Measurements from ENCODE around the gene BCL2L12. TPM values are rescaled to one million over a fixed set of nuclear protein-coding genes. Genes with fewer than 3 reads are reported as not detected.
"Not testable (repeated sequence)": the region's sequence is repeated elsewhere in the genome, so short reads cannot be mapped to it uniquely, and the experiment has no call there.

BCL2L12 gene
- total and polyA plus RNA-seq, 9 donors = 6.7 to 21.0 (median 15.6) TPM

- no peaks in the 10 kb centered on the region for H3K36me3 ChIP-seq
- TF ChIP-seq POLR2A (IDR thresholded peaks at IDR 0.05) (no peak), EP300 (IDR thresholded peaks at IDR 0.05) (no peak), CTCF (IDR thresholded peaks at IDR 0.05) (no peak)
- H3K27me3 ChIP-seq = no peaks in the 10 kb centered on the region
- no peaks in the 10 kb centered on the region for H3K9me3 ChIP-seq
- H3K4me3 ChIP-seq = no peak overlapping the region
- 52 to 60% (median 54%) methylated on average over 6 of the region's 6 CpGs for WGBS, 3 donors
- peaks cover 6% of the 10 kb centered on the region for H3K4me1 ChIP-seq (ENCODE audit: insufficient read depth)
- intact Hi-C loops (cut with DNase I) = no loop called here
- peak overlapping the region in 1 of 2 donors; percentile 91 for H3K27ac ChIP-seq
- no peak for DNase-seq
These were observed 53.3 kb downstream of the BCL2L12 start for GRCh38 chr19:49718991-49719390.

- H3K27ac ChIP-seq; H3K4me3 ChIP-seq; H3K36me3 ChIP-seq; intact Hi-C loops (cut with DNase I); H3K4me1 ChIP-seq (ENCODE audit: insufficient read depth); H3K9me3 ChIP-seq; H3K27me3 ChIP-seq: not testable (repeated sequence)
- 67 to 71% (median 67%) methylated on average over 22 of the region's 22 CpGs for WGBS, 3 donors
- peak in 2 of 5 donors; percentile 33 to 40 for DNase-seq
These were observed 53.7 kb downstream of the BCL2L12 start for GRCh38 chr19:49719420-49719819.

Small RNAs within 50 kb of the gene (microRNA-seq; reads per million reads assigned to microRNA genes)
- 0 reads per million in 3 donors for gene MIR5088

Small RNAs within 50 kb of the gene (small RNA-seq; reads per million reads assigned to genes)
- not detected for gene MIR5088

Other genes starting within 250 kb of the BCL2L12 start
- gene PTH2, start 242.5 kb upstream of the BCL2L12 start, total RNA-seq = not detected
- not detected for gene PTH2, start 242.5 kb upstream of the BCL2L12 start, polyA plus RNA-seq
- not detected for gene GFY, start 240.5 kb upstream of the BCL2L12 start, total RNA-seq
- not detected for gene GFY, start 240.5 kb upstream of the BCL2L12 start, polyA plus RNA-seq
- under 1 TPM in 5 of 7 donors, not detected in 2; 0.15 to 0.57 (median 0.17) TPM for gene SLC17A7, start 224.4 kb upstream of the BCL2L12 start, total RNA-seq
- 1 to 10 TPM in 1 of 2 donors, under 1 TPM in 1; 0.19 to 2.5 TPM for gene SLC17A7, start 224.4 kb upstream of the BCL2L12 start, polyA plus RNA-seq
- gene PIH1D1, start 214.1 kb upstream of the BCL2L12 start, total RNA-seq = 10 to 100 TPM; 42.6 to 69.4 (median 58.5) TPM
- gene PIH1D1, start 214.1 kb upstream of the BCL2L12 start, polyA plus RNA-seq = 10 to 100 TPM; 28.6 to 63.5 TPM
- 10 to 100 TPM; 15.8 to 24.2 (median 20.2) TPM for gene ALDH16A1, start 212.7 kb upstream of the BCL2L12 start, total RNA-seq
- 10 to 100 TPM in 1 of 2 donors, under 1 TPM in 1; 0.93 to 22.5 TPM for gene ALDH16A1, start 212.7 kb upstream of the BCL2L12 start, polyA plus RNA-seq
- 10 to 100 TPM in 5 of 7 donors, 1 to 10 TPM in 2; 5.1 to 15.2 (median 12.2) TPM for gene FLT3LG, start 191.7 kb upstream of the BCL2L12 start, total RNA-seq
- gene FLT3LG, start 191.7 kb upstream of the BCL2L12 start, polyA plus RNA-seq = 10 to 100 TPM in 1 of 2 donors, 1 to 10 TPM in 1; 3.9 to 15.3 TPM
- 1,000 to 10,000 TPM; 4,998 to 9,736 (median 6,664) TPM for gene RPL13A, start 178.3 kb upstream of the BCL2L12 start, total RNA-seq
- 1,000 to 10,000 TPM; 3,682 to 6,907 TPM for gene RPL13A, start 178.3 kb upstream of the BCL2L12 start, polyA plus RNA-seq
- over 10,000 TPM in 2 of 7 donors, 1,000 to 10,000 TPM in 5; 2,881 to 13,366 (median 4,211) TPM for gene RPS11, start 169.5 kb upstream of the BCL2L12 start, total RNA-seq
- 1,000 to 10,000 TPM; 8,754 to 9,572 TPM for gene RPS11, start 169.5 kb upstream of the BCL2L12 start, polyA plus RNA-seq
- gene FCGRT, start 153.3 kb upstream of the BCL2L12 start, total RNA-seq = 100 to 1,000 TPM; 158 to 247 (median 238) TPM
- 100 to 1,000 TPM; 180 to 295 TPM for gene FCGRT, start 153.3 kb upstream of the BCL2L12 start, polyA plus RNA-seq
- 10 to 100 TPM; 26.4 to 54.8 (median 37.8) TPM for gene RCN3, start 137.9 kb upstream of the BCL2L12 start, total RNA-seq
- gene RCN3, start 137.9 kb upstream of the BCL2L12 start, polyA plus RNA-seq = 10 to 100 TPM; 13.6 to 37.5 TPM
- gene NOSIP, start 85.4 kb upstream of the BCL2L12 start, total RNA-seq = 10 to 100 TPM; 44.8 to 70.1 (median 58.7) TPM
- gene NOSIP, start 85.4 kb upstream of the BCL2L12 start, polyA plus RNA-seq = 10 to 100 TPM; 31.0 to 65.0 TPM
- 1 to 10 TPM in 3 of 7 donors, under 1 TPM in 1, not detected in 3; 0.77 to 4.0 (median 1.6) TPM for gene PRRG2, start 84.6 kb upstream of the BCL2L12 start, total RNA-seq
- gene PRRG2, start 84.6 kb upstream of the BCL2L12 start, polyA plus RNA-seq = under 1 TPM; 0.65 to 0.75 TPM
- gene PRR12, start 74.8 kb upstream of the BCL2L12 start, total RNA-seq = 10 to 100 TPM in 5 of 7 donors, 1 to 10 TPM in 2; 8.1 to 44.1 (median 31.8) TPM
- gene PRR12, start 74.8 kb upstream of the BCL2L12 start, polyA plus RNA-seq = 10 to 100 TPM in 1 of 2 donors, 1 to 10 TPM in 1; 2.8 to 22.8 TPM
- 10 to 100 TPM; 28.7 to 62.8 (median 37.6) TPM for gene RRAS, start 25.8 kb upstream of the BCL2L12 start, total RNA-seq
- gene RRAS, start 25.8 kb upstream of the BCL2L12 start, polyA plus RNA-seq = 10 to 100 TPM; 24.2 to 63.4 TPM
- gene SCAF1, start 23.7 kb upstream of the BCL2L12 start, total RNA-seq = 10 to 100 TPM; 14.9 to 94.6 (median 68.8) TPM
- gene SCAF1, start 23.7 kb upstream of the BCL2L12 start, polyA plus RNA-seq = 10 to 100 TPM in 1 of 2 donors, 1 to 10 TPM in 1; 3.3 to 29.1 TPM
- gene IRF3, start 76 bp upstream of the BCL2L12 start, total RNA-seq = 10 to 100 TPM; 46.1 to 89.0 (median 69.5) TPM
- 10 to 100 TPM; 24.2 to 76.9 TPM for gene IRF3, start 76 bp upstream of the BCL2L12 start, polyA plus RNA-seq
- gene PRMT1, start 11.3 kb downstream of the BCL2L12 start, total RNA-seq = 100 to 1,000 TPM; 125 to 174 (median 152) TPM
- gene PRMT1, start 11.3 kb downstream of the BCL2L12 start, polyA plus RNA-seq = 100 to 1,000 TPM in 1 of 2 donors, 10 to 100 TPM in 1; 57.1 to 182 TPM
- gene ADM5, start 23.7 kb downstream of the BCL2L12 start, total RNA-seq = 1 to 10 TPM in 4 of 7 donors, under 1 TPM in 3; 0.48 to 1.9 (median 1.3) TPM
- 1 to 10 TPM in 1 of 2 donors, not detected in 1; 1.6 TPM for gene ADM5, start 23.7 kb downstream of the BCL2L12 start, polyA plus RNA-seq
- 10 to 100 TPM in 4 of 7 donors, 1 to 10 TPM in 3; 4.6 to 25.8 (median 14.5) TPM for gene CPT1C, start 25.2 kb downstream of the BCL2L12 start, total RNA-seq
- 10 to 100 TPM in 1 of 2 donors, 1 to 10 TPM in 1; 9.4 to 12.9 TPM for gene CPT1C, start 25.2 kb downstream of the BCL2L12 start, polyA plus RNA-seq
- under 1 TPM in 3 of 7 donors, not detected in 4; 0.32 to 0.71 (median 0.46) TPM for gene TSKS, start 97.4 kb downstream of the BCL2L12 start, total RNA-seq
- under 1 TPM; 0.15 to 0.30 TPM for gene TSKS, start 97.4 kb downstream of the BCL2L12 start, polyA plus RNA-seq
- gene AP2A1, start 101.1 kb downstream of the BCL2L12 start, total RNA-seq = 100 to 1,000 TPM in 3 of 7 donors, 10 to 100 TPM in 4; 56.0 to 126 (median 99.3) TPM
- 10 to 100 TPM; 37.8 to 72.2 TPM for gene AP2A1, start 101.1 kb downstream of the BCL2L12 start, polyA plus RNA-seq
- gene FUZ, start 147.4 kb downstream of the BCL2L12 start, total RNA-seq = 10 to 100 TPM; 23.3 to 48.6 (median 27.5) TPM
- 10 to 100 TPM; 13.4 to 36.9 TPM for gene FUZ, start 147.4 kb downstream of the BCL2L12 start, polyA plus RNA-seq
- 10 to 100 TPM; 30.3 to 89.9 (median 85.3) TPM for gene MED25, start 152.4 kb downstream of the BCL2L12 start, total RNA-seq
- gene MED25, start 152.4 kb downstream of the BCL2L12 start, polyA plus RNA-seq = 10 to 100 TPM; 34.3 to 67.4 TPM
- 100 to 1,000 TPM; 108 to 256 (median 206) TPM for gene PTOV1, start 185.2 kb downstream of the BCL2L12 start, total RNA-seq
- 100 to 1,000 TPM in 1 of 2 donors, 10 to 100 TPM in 1; 22.2 to 186 TPM for gene PTOV1, start 185.2 kb downstream of the BCL2L12 start, polyA plus RNA-seq
- 100 to 1,000 TPM in 1 of 7 donors, 10 to 100 TPM in 6; 47.2 to 111 (median 74.2) TPM for gene PNKP, start 201.6 kb downstream of the BCL2L12 start, total RNA-seq
- gene PNKP, start 201.6 kb downstream of the BCL2L12 start, polyA plus RNA-seq = 10 to 100 TPM in 1 of 2 donors, 1 to 10 TPM in 1; 6.8 to 39.0 TPM
- 10 to 100 TPM; 10.6 to 45.3 (median 30.0) TPM for gene AKT1S1, start 211.4 kb downstream of the BCL2L12 start, total RNA-seq
- gene AKT1S1, start 211.4 kb downstream of the BCL2L12 start, polyA plus RNA-seq = 10 to 100 TPM; 24.3 to 34.8 TPM
- gene TBC1D17, start 211.8 kb downstream of the BCL2L12 start, total RNA-seq = 10 to 100 TPM; 23.1 to 77.5 (median 49.8) TPM
- 10 to 100 TPM; 41.3 to 66.9 TPM for gene TBC1D17, start 211.8 kb downstream of the BCL2L12 start, polyA plus RNA-seq
- 1 to 10 TPM in 4 of 7 donors, under 1 TPM in 2, not detected in 1; 0.24 to 4.3 (median 1.3) TPM for gene IL4I1, start 231.0 kb downstream of the BCL2L12 start, total RNA-seq
- gene IL4I1, start 231.0 kb downstream of the BCL2L12 start, polyA plus RNA-seq = under 1 TPM; 0.35 to 0.43 TPM

Measured in ovary (tissue), 9 donors.